DMS79 treated with DMSO at 0.1 percent for 48 hours (cell line): ENCODE measurements around the gene C10orf53.

Experiments
- DNase-seq: peaks from one replicate; lab custom pipeline; 2025; lab: John Stamatoyannopoulos, UW

C10orf53 gene

DNA sequence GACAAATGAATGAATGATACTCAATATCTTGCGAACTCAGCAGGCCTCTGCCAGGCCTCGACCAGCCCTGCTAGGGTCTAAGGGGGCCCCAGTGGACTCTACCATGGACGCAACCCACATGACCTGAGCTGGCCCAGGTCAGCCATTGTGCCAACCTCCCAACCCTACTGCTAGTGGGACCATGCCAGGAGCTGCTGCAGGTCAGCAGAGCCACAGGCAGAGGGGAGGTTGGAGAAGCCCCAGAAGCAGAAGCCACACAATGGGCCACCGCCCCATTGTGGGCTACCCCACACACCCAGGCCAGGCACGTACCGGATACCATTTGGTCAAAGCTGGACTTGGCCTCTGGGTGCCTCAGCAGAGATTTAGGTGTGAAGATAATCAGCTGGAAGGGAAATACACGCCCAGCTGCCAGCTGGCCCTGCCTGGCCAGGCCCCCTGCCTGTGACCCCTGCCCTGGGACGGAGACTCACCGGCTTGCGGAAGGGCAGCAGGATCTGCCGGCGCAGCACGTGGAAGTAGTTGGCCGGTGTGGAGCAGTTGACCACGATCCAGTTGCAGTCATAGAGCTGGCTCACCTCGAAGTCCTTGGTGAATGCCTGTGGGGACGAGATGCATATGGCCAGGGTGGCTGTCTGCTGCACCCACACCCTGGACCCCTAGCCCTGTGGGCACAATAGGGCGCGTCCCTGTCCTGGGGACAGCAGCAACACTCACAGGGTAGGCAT lies 58.2 kb downstream of the C10orf53 start:
- DNase-seq, result no peak

- DNase-seq, result no peak
Observed at GRCh38 chr10:49738616-49739360, 59.3 kb downstream of the C10orf53 start.

GRCh38 chr10:49739426-49739825 lies 60.0 kb downstream of the C10orf53 start:
- DNase-seq, result no peak

- DNase-seq, result no peak
Observed at GRCh38 chr10:49740346-49741107, 61.1 kb downstream of the C10orf53 start.

GRCh38 chr10:49741108-49741995 lies 61.9 kb downstream of the C10orf53 start:
- no peak for DNase-seq

DNA sequence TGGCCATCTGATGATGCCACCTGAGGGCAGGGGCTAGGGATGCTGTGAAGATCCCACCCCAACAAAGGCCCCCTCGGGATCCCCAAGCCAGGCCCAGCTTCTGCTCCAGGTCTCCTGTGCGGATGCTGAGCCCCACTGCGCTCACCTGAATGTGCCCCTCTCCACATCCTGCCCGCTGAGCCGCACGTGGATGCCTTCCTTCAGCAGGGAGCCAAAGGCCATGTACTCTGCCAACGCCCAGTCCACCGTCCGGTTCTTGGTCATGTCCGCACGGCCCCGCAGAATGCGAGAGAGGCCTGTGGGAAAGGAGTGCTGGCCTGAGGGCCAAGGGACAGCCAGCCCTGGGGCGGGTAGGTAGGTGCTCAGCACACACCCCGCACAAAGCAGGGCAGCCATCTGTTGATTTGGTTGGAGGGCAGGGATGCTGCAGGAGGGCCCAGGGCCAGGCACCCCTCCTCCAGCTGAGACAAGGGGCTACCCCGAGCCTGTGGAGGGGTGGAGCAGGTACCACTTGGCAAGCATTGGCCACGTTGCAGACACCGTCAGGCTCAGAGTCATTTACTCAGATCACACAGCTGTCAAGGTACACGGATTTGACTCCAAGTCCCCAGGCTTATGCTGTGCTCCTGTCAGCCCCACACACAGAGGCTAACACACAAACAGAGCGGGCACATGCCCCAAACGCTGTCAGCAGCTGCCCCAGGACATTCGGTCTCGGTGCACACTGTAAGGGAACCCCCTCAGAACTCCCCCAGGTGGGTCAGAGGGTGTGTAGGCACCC lies 63.4 kb downstream of the C10orf53 start:
- no peak for DNase-seq

DNA sequence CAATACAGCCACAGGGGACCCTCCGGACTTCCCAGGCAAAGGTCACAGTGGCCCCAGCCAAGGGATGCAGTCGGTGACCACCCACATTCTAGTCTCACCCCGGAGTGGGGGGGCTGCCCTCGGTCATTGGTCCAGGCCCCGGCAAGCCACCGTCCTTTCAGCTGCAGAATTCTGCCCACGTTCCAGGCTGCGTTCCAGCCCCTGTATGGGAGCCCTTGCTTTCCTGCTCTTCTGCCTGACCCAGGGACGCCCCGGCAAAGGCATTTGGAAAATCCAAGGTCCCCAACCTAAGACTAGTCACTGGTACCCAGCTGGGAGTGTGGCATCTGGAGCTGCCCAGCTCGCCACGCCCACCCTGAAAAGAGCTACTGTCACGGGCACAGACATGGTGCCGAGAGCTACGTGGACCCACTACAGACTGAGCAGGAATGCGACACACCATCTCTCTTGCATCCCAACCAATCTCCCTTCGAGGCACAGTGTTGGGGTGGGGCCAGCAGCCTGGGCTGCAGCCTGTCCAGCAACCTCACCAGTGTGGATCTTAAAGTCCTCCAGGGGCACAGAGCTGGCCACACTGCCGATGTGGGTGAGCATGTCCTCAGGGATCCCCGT lies 64.1 kb downstream of the C10orf53 start:
- no peak for DNase-seq

DNA sequence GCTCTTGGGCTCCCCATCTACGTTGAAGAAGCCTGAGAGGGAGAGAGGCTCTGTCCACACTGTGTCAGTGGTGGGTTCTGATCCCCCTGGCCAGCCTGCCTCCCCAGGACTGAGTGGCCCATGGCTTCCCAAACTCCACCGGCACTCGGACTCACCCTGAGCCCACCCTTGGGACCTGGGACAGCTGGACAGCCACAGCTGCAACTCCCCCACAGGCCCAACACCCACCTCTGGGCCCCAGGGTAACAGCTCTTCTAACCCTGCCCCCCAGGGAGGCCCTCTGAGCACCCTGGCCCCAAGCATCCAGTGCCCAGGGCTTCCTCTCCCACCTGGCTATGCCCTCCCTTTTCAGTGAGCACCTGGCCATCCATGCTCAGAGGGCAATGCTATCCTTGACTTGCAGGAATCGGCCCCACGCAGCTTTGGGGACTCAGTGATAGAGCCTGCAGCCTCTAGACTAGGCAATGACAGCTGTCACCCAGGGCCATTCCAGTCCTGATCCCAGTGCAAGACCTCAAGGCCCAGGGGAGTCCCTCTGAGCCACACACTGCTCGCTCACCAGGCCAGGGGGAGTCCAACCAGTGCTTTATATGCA lies 64.7 kb downstream of the C10orf53 start:
- no peak for DNase-seq

- no peak for DNase-seq
Observed at GRCh38 chr10:49744924-49745605, 65.6 kb downstream of the C10orf53 start.

DNA sequence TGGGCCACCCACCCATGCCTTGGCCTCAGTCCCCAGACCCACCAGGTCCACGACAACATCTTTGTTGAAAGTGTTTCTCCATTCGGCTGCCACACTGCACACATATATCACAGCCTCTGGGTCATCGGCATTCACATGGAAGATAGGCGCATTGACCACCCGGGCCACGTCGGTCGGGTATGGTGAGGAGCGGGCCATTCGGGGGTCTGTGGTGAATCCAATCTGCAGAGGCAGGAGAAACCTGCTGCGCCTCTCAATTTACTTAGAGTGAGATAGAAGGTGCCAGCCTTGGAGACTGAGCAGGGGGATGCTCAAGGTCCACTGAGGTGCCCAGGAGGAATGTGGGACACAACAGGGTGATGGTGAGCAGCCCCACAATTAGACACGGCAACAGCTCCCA lies 66.3 kb downstream of the C10orf53 start:
- no peak for DNase-seq

- DNase-seq, result no peak
Observed at GRCh38 chr10:49746626-49747302, 67.3 kb downstream of the C10orf53 start.
